GM23338 (cell line): Measurements from ENCODE around the gene LRP4. TPM values are rescaled to one million over a fixed set of nuclear protein-coding genes. Genes with fewer than 3 reads are reported as not detected.

ENCODE experiments used
- CREB1 ChIP-seq: fragments of 250-450 bp; sonication (Bioruptor Pico); IDR thresholded peaks from 2 replicates; pipeline ENCODE4 v1.5.0; 2020; ENCODE audit warnings: low read depth, mild to moderate bottlenecking, moderate library complexity
- ETS1 ChIP-seq: IDR thresholded peaks from 2 replicates; pipeline ENCODE4 v1.6.1; 2016; ENCODE audit warnings: antibody characterized with exemption
- EZH2 ChIP-seq: fragments of 200-600 bp; sonication (generic); IDR thresholded peaks from one replicate; pipeline ENCODE4 v1.8.0; 2017; ENCODE audit warnings: antibody characterized with exemption, mild to moderate bottlenecking, low read depth; ENCODE audit not compliant: unreplicated experiment
- polyA plus RNA-seq: library from polyadenylated mRNA; unstranded; fragments of >200 nt; fragmentation: Nextera tagmentation; extraction: Ambion mirVana; gene quantifications from 2 replicates; pipeline ENCODE4 v1.2.1, GENCODE V29; 2016
- total RNA-seq: library from RNA; depleted of rRNA; stranded (reverse); fragments of >200 nt; shearing (Covaris generic); gene quantifications from 2 replicates; pipeline ENCODE4 v1.2.3, GENCODE V29; 2014
- TF ChIP-seq, protein P1 (sequence below): fragments of 250-450 bp; sonication (Bioruptor Pico); IDR thresholded peaks from 2 replicates; pipeline ENCODE4 v1.5.0; 2020; ENCODE audit warnings: mild to moderate bottlenecking, moderate library complexity
- TF ChIP-seq, protein P2 (sequence below), 2 experiments: fragments of 200-600 bp in 1 of 2; sonication (generic) in 1 of 2; conservative IDR thresholded peaks; 2 replicates each; pipeline versions ENCODE4 v1.5.1 to v1.6.1; 2016 to 2017; ENCODE audit warnings: antibody characterized with exemption in 2 of 2, low read depth in 2 of 2, mild to moderate bottlenecking in 2 of 2, moderate library complexity in 1 of 2

LRP4 gene
- total and polyA plus RNA-seq, 2 experiments from 2014 or later: 6.0 to 18.4 TPM

DNA sequence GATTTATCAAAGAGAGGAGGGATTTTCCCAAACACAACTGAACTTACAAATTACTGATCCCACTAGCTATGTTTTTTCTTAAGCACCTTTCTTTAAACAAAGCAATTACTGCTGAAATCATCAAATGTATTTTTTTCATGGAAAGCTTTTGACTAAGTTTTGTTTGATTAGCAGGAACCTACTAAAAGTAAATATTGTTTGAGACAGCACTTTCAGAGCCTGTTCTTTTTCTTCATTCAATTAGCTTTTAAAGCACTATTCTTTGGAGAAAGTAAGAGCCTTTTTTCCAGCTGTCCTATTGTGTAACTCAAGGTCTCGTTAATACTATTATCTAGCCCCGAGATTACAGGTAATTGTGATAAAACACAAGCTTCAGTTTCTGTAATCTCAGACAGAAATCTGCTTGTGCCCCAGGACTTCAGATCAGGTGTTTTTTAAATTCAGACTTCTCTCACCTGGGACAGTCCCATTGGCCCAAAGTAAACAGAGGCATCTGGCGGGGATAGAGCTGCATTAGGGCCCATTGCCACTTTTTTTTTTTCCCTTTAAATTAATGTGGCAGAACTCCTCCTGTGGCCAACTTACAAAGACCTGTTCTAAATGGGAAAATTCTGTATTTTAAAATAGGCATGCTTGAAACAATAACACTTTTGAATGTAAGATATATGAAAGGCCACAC is 29.2 kb upstream of the LRP4 start (continued):
- TF ChIP-seq, protein P1, sequence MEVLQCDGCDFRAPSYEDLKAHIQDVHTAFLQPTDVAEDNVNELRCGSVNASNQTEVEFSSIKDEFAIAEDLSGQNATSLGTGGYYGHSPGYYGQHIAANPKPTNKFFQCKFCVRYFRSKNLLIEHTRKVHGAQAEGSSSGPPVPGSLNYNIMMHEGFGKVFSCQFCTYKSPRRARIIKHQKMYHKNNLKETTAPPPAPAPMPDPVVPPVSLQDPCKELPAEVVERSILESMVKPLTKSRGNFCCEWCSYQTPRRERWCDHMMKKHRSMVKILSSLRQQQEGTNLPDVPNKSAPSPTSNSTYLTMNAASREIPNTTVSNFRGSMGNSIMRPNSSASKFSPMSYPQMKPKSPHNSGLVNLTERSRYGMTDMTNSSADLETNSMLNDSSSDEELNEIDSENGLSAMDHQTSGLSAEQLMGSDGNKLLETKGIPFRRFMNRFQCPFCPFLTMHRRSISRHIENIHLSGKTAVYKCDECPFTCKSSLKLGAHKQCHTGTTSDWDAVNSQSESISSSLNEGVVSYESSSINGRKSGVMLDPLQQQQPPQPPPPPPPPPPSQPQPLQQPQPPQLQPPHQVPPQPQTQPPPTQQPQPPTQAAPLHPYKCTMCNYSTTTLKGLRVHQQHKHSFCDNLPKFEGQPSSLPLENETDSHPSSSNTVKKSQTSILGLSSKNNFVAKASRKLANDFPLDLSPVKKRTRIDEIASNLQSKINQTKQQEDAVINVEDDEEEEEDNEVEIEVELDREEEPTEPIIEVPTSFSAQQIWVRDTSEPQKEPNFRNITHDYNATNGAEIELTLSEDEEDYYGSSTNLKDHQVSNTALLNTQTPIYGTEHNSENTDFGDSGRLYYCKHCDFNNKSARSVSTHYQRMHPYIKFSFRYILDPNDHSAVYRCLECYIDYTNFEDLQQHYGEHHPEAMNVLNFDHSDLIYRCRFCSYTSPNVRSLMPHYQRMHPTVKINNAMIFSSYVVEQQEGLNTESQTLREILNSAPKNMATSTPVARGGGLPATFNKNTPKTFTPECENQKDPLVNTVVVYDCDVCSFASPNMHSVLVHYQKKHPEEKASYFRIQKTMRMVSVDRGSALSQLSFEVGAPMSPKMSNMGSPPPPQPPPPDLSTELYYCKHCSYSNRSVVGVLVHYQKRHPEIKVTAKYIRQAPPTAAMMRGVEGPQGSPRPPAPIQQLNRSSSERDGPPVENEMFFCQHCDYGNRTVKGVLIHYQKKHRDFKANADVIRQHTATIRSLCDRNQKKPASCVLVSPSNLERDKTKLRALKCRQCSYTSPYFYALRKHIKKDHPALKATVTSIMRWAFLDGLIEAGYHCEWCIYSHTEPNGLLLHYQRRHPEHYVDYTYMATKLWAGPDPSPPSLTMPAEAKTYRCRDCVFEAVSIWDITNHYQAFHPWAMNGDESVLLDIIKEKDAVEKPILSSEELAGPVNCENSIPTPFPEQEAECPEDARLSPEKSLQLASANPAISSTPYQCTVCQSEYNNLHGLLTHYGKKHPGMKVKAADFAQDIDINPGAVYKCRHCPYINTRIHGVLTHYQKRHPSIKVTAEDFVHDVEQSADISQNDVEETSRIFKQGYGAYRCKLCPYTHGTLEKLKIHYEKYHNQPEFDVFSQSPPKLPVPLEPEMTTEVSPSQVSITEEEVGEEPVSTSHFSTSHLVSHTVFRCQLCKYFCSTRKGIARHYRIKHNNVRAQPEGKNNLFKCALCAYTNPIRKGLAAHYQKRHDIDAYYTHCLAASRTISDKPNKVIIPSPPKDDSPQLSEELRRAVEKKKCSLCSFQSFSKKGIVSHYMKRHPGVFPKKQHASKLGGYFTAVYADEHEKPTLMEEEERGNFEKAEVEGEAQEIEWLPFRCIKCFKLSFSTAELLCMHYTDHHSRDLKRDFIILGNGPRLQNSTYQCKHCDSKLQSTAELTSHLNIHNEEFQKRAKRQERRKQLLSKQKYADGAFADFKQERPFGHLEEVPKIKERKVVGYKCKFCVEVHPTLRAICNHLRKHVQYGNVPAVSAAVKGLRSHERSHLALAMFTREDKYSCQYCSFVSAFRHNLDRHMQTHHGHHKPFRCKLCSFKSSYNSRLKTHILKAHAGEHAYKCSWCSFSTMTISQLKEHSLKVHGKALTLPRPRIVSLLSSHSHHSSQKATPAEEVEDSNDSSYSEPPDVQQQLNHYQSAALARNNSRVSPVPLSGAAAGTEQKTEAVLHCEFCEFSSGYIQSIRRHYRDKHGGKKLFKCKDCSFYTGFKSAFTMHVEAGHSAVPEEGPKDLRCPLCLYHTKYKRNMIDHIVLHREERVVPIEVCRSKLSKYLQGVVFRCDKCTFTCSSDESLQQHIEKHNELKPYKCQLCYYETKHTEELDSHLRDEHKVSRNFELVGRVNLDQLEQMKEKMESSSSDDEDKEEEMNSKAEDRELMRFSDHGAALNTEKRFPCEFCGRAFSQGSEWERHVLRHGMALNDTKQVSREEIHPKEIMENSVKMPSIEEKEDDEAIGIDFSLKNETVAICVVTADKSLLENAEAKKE: no peak
- TF ChIP-seq CREB1 (CRISPR knock-in tag): no peak
- no peak for TF ChIP-seq EZH2
- no peak for TF ChIP-seq ETS1
- TF ChIP-seq, protein P2, sequence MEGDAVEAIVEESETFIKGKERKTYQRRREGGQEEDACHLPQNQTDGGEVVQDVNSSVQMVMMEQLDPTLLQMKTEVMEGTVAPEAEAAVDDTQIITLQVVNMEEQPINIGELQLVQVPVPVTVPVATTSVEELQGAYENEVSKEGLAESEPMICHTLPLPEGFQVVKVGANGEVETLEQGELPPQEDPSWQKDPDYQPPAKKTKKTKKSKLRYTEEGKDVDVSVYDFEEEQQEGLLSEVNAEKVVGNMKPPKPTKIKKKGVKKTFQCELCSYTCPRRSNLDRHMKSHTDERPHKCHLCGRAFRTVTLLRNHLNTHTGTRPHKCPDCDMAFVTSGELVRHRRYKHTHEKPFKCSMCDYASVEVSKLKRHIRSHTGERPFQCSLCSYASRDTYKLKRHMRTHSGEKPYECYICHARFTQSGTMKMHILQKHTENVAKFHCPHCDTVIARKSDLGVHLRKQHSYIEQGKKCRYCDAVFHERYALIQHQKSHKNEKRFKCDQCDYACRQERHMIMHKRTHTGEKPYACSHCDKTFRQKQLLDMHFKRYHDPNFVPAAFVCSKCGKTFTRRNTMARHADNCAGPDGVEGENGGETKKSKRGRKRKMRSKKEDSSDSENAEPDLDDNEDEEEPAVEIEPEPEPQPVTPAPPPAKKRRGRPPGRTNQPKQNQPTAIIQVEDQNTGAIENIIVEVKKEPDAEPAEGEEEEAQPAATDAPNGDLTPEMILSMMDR (conservative IDR thresholded peaks at IDR 0.05; ENCODE audit: low read depth in 2 of 2): no peak
